SK-N-SH (cell line): Measurements from ENCODE around the gene BCAR3. TPM values are rescaled to one million over a fixed set of nuclear protein-coding genes. Genes with fewer than 3 reads are reported as not detected.

Experiments
- CTCF ChIA-PET: fragments of 300-600, 350-600 bp; formaldehyde crosslinking; extraction: SDS; loops from one replicate; lab custom pipeline; 2021; lab: Yijun Ruan, JAX
- POLR2A ChIA-PET: fragments of 350-600 bp; sonication (Branson Sonifier 250); formaldehyde crosslinking; extraction: SDS; loops from one replicate; lab custom pipeline; 2020; ENCODE audit warnings: antibody characterized with exemption, inconsistent platforms; lab: Yijun Ruan, JAX
- DNase-seq: peaks from one replicate; pipeline ENCODE4 v3.0.0; 2012
- H2AFZ ChIP-seq: fragments of 200-600 bp; sonication (generic); 2 replicates; pipeline ENCODE4 v1.8.1; 2016; ENCODE audit warnings: antibody characterized with exemption, mild to moderate bottlenecking, low read depth
- H3F3A ChIP-seq: fragments of 200-600 bp; sonication (generic); replicated peaks from 2 replicates; pipeline ENCODE3; 2016; ENCODE audit warnings: antibody characterized with exemption, mild to moderate bottlenecking; ENCODE audit not compliant: insufficient read depth
- H3K27ac ChIP-seq, 2 experiments: fragments of 200-500 bp in 1 of 2; fragments of 200-600 bp in 1 of 2; sonication (Bioruptor generic) in 1 of 2; sonication (generic), shearing (Covaris generic) in 1 of 2; 2 replicates each; pipeline versions ENCODE4 v1.5.1 to v1.6.1; 2014 to 2016; ENCODE audit warnings: low read depth in 2 of 2, inconsistent platforms in 1 of 2, low read length in 1 of 2, mild to moderate bottlenecking in 1 of 2, mixed read lengths in 1 of 2
- H3K27me3 ChIP-seq: fragments of 200-600 bp; sonication (generic), shearing (Covaris generic); 2 replicates; pipeline ENCODE4 v1.6.1; 2016; ENCODE audit warnings: mixed run types; ENCODE audit not compliant: insufficient read depth
- H3K36me3 ChIP-seq, 2 experiments: fragments of 200-500 bp in 1 of 2; fragments of 200-600 bp in 1 of 2; sonication (Bioruptor generic) in 1 of 2; sonication (generic) in 1 of 2; replicated peaks in 1 of 2; 2 replicates each; pipeline versions ENCODE3 to v1.5.1; 2014 to 2016; ENCODE audit warnings: low read length in 1 of 2, mild to moderate bottlenecking in 1 of 2; ENCODE audit not compliant: insufficient read depth in 2 of 2, control insufficient read depth in 1 of 2
- H3K4me1 ChIP-seq, 2 experiments: fragments of 200-500 bp in 1 of 2; fragments of 200-600 bp in 1 of 2; sonication (Bioruptor generic) in 1 of 2; sonication (generic), shearing (Covaris generic) in 1 of 2; 2 replicates each; pipeline versions ENCODE4 v1.5.1 to v1.6.1; 2014 to 2016; ENCODE audit warnings: low read depth in 1 of 2, low read length in 1 of 2, mixed run types in 1 of 2; ENCODE audit not compliant: insufficient read depth in 2 of 2, control insufficient read depth in 1 of 2
- H3K4me2 ChIP-seq: fragments of 200-600 bp; sonication (generic), shearing (Covaris generic); 2 replicates; pipeline ENCODE4 v1.6.1; 2017; ENCODE audit warnings: mixed run types
- H3K4me3 ChIP-seq, 2 experiments: fragments of 200-500 bp in 1 of 2; fragments of 200-600 bp in 1 of 2; sonication (Bioruptor generic) in 1 of 2; sonication (generic), shearing (Covaris generic) in 1 of 2; 2 replicates each; pipeline versions ENCODE4 v1.5.1 to v1.8.1; 2014 to 2016; ENCODE audit warnings: low read depth in 2 of 2, inconsistent platforms in 1 of 2, low read length in 1 of 2, mild to moderate bottlenecking in 1 of 2, mixed read lengths in 1 of 2, moderate library complexity in 1 of 2
- H3K79me2 ChIP-seq: fragments of 200-600 bp; sonication (generic); 2 replicates; pipeline ENCODE4 v1.8.1; 2017; ENCODE audit warnings: mild to moderate bottlenecking; ENCODE audit not compliant: insufficient read depth
- H3K9ac ChIP-seq: fragments of 200-600 bp; sonication (generic); 2 replicates; pipeline ENCODE4 v1.6.1; 2017; ENCODE audit warnings: mixed run types
- H3K9me2 ChIP-seq: fragments of 200-600 bp; sonication (generic); 2 replicates; pipeline ENCODE4 v1.6.1; 2017; ENCODE audit warnings: mixed run types
- H3K9me3 ChIP-seq: fragments of 200-600 bp; sonication (generic); 2 replicates; pipeline ENCODE4 v1.6.1; 2017; ENCODE audit warnings: mixed run types, mild to moderate bottlenecking, moderate library complexity
- H4K20me1 ChIP-seq: fragments of 200-600 bp; sonication (generic); 2 replicates; pipeline ENCODE4 v1.6.1; 2017; ENCODE audit warnings: mild to moderate bottlenecking, mixed run types; ENCODE audit not compliant: insufficient read depth
- CTCF ChIP-seq: fragments of 200-600 bp; sonication (generic); IDR thresholded peaks from 2 replicates; pipeline ENCODE4 v1.6.1; 2017; ENCODE audit warnings: antibody characterized with exemption, mild to moderate bottlenecking, moderate library complexity
- EP300 ChIP-seq, 2 experiments: IDR thresholded peaks; 2 replicates each; pipeline versions ENCODE4 v1.4.0 to v1.6.1; 2012; ENCODE audit warnings: borderline replicate concordance in 1 of 2, low read depth in 1 of 2, low read length in 1 of 2
- EZH2phosphoT487 ChIP-seq: fragments of 200-600 bp; sonication (generic); IDR thresholded peaks from 2 replicates; pipeline ENCODE4 v1.6.1; 2017; ENCODE audit warnings: low read depth, mixed run types, mild to moderate bottlenecking, antibody characterized with exemption, moderate library complexity, borderline replicate concordance
- FOXJ3 ChIP-seq: sonication (generic); formaldehyde crosslinking; IDR thresholded peaks from 2 replicates; pipeline ENCODE4 v1.5.1; 2020; ENCODE audit warnings: mild to moderate bottlenecking, missing genetic modification reagents
- MXI1 ChIP-seq: IDR thresholded peaks from 2 replicates; pipeline ENCODE4 v1.6.1; 2012; ENCODE audit warnings: mild to moderate bottlenecking, low read depth, low read length, improper control_type of control experiment
- NFIC ChIP-seq: IDR thresholded peaks from 2 replicates; pipeline ENCODE4 v1.4.0; 2012; ENCODE audit warnings: borderline replicate concordance
- POLR2AphosphoS5 ChIP-seq: IDR thresholded peaks from 2 replicates; pipeline ENCODE4 v1.6.1; 2012; ENCODE audit warnings: low read depth, low read length
- RCOR1 ChIP-seq: fragments of 150-350 bp; IDR thresholded peaks from 2 replicates; pipeline ENCODE4 v1.6.1; 2017; ENCODE audit warnings: antibody characterized with exemption, low read length
- RXRA ChIP-seq: IDR thresholded peaks from 2 replicates; pipeline ENCODE4 v1.4.0; 2012; ENCODE audit warnings: low read depth, mild to moderate bottlenecking, borderline replicate concordance
- SIN3A ChIP-seq: IDR thresholded peaks from 2 replicates; pipeline ENCODE4 v1.6.1; 2012; ENCODE audit warnings: low read depth, mild to moderate bottlenecking, low read length, moderate library complexity, borderline replicate concordance
- TAF1 ChIP-seq: IDR thresholded peaks from 2 replicates; pipeline ENCODE4 v1.6.1; 2012; ENCODE audit warnings: low read depth, mild to moderate bottlenecking, low read length, moderate library complexity, borderline replicate concordance
- TCF12 ChIP-seq: IDR thresholded peaks from 2 replicates; pipeline ENCODE4 v1.4.0; 2012
- WGBS: methylation state at CpG from one replicate; pipeline ENCODE4 v1.1.6; 2017; ENCODE audit warnings: low lambda C conversion rate; 5-methylcytosine and 5-hydroxymethylcytosine counted together
- polyA plus RNA-seq, 3 experiments: library from polyadenylated mRNA; depleted of rRNA; stranded (reverse); fragments of >200 nt; gene quantifications; 2 replicates each; pipeline ENCODE4 v1.2.3, GENCODE V29; 2012
- TF ChIP-seq, protein P1 (sequence below): IDR thresholded peaks from 2 replicates; pipeline ENCODE4 v1.6.1; 2012; ENCODE audit warnings: mild to moderate bottlenecking, low read depth, low read length, moderate library complexity
- TF ChIP-seq, protein P2 (sequence below): fragments of 150-350 bp; IDR thresholded peaks from 2 replicates; pipeline ENCODE4 v1.6.1; 2016; ENCODE audit warnings: mild to moderate bottlenecking, low read depth, low read length
- TF ChIP-seq, protein P3 (sequence below): IDR thresholded peaks from 2 replicates; pipeline ENCODE4; 2012

BCAR3 gene
- polyA plus RNA-seq, 1 of the 3 experiments (the other 2 are of a cell fraction): 58.4 TPM

DNA sequence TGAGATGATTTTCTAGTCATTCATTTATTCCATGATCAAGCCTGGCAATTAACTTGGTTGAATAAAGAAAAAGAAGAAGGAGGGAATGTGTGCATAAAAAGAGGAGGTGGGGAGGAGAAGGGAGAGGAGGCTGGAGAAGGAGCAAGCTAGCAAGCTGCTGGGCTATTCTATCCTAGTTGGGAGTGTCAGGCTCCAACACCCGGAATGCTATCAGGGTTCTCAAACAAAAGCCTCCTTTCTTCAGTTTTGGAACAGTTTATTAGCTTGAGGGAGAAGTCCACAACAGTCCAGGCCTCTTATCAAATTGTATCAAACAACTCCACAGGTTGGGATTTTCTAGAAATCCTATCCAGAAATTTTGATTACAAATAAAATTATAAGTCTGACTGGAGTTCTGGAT lies 80.0 kb downstream of the BCAR3 start (continued):
- TF ChIP-seq, protein P1, sequence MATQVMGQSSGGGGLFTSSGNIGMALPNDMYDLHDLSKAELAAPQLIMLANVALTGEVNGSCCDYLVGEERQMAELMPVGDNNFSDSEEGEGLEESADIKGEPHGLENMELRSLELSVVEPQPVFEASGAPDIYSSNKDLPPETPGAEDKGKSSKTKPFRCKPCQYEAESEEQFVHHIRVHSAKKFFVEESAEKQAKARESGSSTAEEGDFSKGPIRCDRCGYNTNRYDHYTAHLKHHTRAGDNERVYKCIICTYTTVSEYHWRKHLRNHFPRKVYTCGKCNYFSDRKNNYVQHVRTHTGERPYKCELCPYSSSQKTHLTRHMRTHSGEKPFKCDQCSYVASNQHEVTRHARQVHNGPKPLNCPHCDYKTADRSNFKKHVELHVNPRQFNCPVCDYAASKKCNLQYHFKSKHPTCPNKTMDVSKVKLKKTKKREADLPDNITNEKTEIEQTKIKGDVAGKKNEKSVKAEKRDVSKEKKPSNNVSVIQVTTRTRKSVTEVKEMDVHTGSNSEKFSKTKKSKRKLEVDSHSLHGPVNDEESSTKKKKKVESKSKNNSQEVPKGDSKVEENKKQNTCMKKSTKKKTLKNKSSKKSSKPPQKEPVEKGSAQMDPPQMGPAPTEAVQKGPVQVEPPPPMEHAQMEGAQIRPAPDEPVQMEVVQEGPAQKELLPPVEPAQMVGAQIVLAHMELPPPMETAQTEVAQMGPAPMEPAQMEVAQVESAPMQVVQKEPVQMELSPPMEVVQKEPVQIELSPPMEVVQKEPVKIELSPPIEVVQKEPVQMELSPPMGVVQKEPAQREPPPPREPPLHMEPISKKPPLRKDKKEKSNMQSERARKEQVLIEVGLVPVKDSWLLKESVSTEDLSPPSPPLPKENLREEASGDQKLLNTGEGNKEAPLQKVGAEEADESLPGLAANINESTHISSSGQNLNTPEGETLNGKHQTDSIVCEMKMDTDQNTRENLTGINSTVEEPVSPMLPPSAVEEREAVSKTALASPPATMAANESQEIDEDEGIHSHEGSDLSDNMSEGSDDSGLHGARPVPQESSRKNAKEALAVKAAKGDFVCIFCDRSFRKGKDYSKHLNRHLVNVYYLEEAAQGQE: no peak
- no peak for TF ChIP-seq NFIC
- TF ChIP-seq, all 33 proteins: peak for 0

GRCh38 chr1:93600663-93601062 lies 81.0 kb downstream of the BCAR3 start:
- DNase-seq: no peak
- ChIA-PET CTCF (interaction anchor here (1.4 to 2.6 kb wide), 2 partner anchors 24 to 29 kb away, joined by 3 to 12 read pairs; no protein-coding TSS in a partner anchor), POLR2A (no interaction called here)
- Histone ChIP-seq H3K9me2 (no peaks in the 10 kb centered on the region), H3F3A (peaks cover 21% of the 10 kb centered on the region), H4K20me1 (peaks cover 98% of the 10 kb centered on the region), H3K27me3 (no peaks in the 10 kb centered on the region), H3K9me3 (no peaks in the 10 kb centered on the region), H3K9ac (no peak overlapping the region), H3K79me2 (peaks cover 100% of the 10 kb centered on the region), H3K4me3 (no peak overlapping the region), H3K27ac (no peak overlapping the region), H3K4me1 (peaks cover 35 to 64% of the 10 kb centered on the region in 2 experiments), H3K36me3 (peaks cover 0 to 21% of the 10 kb centered on the region in 2 experiments), H3K4me2 (no peak overlapping the region), H2AFZ (no peak overlapping the region)
- whole genome bisulfite sequencing: 100% methylated on average over 1 of the region's 2 CpGs
- TF ChIP-seq EP300 (IDR thresholded peaks at IDR 0.05; ENCODE audit: borderline replicate concordance in 1 of 2, low read depth in 1 of 2, low read length in 1 of 2) (no peak), MXI1 (no peak), FOXJ3 (CRISPR knock-in tag) (no peak), TCF12 (no peak), TAF1 (no peak), SIN3A (no peak), EZH2phosphoT487 (no peak), RCOR1 (no peak), POLR2AphosphoS5 (no peak), RXRA (no peak), NFIC (no peak), CTCF (no peak)
- TF ChIP-seq, protein P1: no peak
- TF ChIP-seq, protein P2, sequence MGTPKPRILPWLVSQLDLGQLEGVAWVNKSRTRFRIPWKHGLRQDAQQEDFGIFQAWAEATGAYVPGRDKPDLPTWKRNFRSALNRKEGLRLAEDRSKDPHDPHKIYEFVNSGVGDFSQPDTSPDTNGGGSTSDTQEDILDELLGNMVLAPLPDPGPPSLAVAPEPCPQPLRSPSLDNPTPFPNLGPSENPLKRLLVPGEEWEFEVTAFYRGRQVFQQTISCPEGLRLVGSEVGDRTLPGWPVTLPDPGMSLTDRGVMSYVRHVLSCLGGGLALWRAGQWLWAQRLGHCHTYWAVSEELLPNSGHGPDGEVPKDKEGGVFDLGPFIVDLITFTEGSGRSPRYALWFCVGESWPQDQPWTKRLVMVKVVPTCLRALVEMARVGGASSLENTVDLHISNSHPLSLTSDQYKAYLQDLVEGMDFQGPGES: no peak
- TF ChIP-seq, protein P3, sequence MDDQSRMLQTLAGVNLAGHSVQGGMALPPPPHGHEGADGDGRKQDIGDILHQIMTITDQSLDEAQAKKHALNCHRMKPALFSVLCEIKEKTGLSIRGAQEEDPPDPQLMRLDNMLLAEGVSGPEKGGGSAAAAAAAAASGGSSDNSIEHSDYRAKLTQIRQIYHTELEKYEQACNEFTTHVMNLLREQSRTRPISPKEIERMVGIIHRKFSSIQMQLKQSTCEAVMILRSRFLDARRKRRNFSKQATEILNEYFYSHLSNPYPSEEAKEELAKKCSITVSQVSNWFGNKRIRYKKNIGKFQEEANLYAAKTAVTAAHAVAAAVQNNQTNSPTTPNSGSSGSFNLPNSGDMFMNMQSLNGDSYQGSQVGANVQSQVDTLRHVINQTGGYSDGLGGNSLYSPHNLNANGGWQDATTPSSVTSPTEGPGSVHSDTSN: no peak
